ENCODE data around the gene STEAP1.

DNA sequence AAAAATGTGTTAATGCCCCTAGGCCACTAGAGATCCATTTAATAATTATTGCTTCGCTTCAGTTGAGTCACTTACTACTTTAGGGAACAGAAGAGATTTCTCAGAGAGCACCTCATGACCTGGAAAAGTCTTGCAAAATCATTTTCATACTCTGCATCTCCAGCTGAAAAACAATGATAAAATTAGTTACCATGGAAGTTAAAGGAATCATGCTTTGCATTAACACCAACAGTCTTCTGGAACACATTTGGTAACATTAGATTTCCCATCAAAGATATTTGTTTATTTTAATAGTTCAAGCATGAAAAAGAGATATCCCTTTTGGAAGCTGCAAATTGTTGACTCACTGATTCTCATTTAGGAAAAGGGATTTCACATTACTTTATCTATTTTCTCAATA is 55.5 kb downstream of the STEAP1 start:
- TF ChIP-seq POLR2AphosphoS5 (IDR thresholded peaks at IDR 0.05) (no peak), CTCF (IDR thresholded peaks at IDR 0.05) (no peak), POLR2A (IDR thresholded peaks at IDR 0.05) (no peak)

Data from suprapubic skin (tissue), 4 donors.